ENCODE results near the gene NOS1AP. TPM values are rescaled to one million over a fixed set of nuclear protein-coding genes. Genes with fewer than 3 reads are reported as not detected.

NOS1AP gene
- total RNA-seq, 1 experiment from 2014 or later, result 2.6 TPM

DNA sequence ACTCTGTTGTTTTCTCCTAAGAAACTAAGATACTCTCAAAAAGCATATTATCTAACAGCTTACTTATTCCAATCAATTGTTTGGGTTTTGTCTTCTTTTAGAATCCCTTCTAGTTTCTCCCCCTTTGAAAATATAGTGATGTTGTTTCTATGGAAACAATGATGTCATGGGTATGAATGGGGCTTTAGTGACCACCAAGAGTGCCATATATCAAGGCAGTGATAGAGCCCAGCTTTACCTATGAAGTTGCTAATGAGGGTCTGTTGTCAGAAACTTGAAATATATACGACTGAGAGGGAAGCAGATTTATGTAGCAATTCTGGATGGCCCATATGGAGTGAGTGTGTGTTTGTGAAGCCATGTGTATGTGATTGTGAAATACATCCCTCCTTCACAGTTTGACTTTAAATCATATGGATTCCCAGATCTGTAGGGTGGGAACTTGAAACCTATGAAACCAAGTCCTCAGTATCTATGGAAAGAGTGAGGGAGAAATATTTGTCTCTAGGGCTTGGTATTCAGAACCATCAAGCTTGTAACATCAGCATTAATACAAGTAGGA is 190.5 kb downstream of the NOS1AP start:
- DNase-seq (no peak), ATAC-seq (no peak)
- no peak overlapping the region for H2AFZ ChIP-seq (ENCODE audit: low read length)
- H3K9me2 ChIP-seq (replicated peaks; ENCODE audit: low read length), result no peaks in the 10 kb centered on the region
- no peak overlapping the region for H3K9ac ChIP-seq (ENCODE audit: low read length)
- H3F3A ChIP-seq (ENCODE audit: low read length, unreplicated experiment), result no peaks in the 10 kb centered on the region
- no peaks in the 10 kb centered on the region for H3K27me3 ChIP-seq (ENCODE audit: low read length)
- ChIA-PET POLR2A (ENCODE audit: unreplicated experiment) (no interaction called here), CTCF (interaction anchor here (0.5 kb wide), 1 partner anchor 16 kb away, joined by 4 read pairs; no protein-coding TSS in a partner anchor)
- H3K4me3 ChIP-seq (ENCODE audit: low read length), result no peak overlapping the region
- H3K27ac ChIP-seq (ENCODE audit: low read length), result no peak overlapping the region
- TF ChIP-seq, protein P1, sequence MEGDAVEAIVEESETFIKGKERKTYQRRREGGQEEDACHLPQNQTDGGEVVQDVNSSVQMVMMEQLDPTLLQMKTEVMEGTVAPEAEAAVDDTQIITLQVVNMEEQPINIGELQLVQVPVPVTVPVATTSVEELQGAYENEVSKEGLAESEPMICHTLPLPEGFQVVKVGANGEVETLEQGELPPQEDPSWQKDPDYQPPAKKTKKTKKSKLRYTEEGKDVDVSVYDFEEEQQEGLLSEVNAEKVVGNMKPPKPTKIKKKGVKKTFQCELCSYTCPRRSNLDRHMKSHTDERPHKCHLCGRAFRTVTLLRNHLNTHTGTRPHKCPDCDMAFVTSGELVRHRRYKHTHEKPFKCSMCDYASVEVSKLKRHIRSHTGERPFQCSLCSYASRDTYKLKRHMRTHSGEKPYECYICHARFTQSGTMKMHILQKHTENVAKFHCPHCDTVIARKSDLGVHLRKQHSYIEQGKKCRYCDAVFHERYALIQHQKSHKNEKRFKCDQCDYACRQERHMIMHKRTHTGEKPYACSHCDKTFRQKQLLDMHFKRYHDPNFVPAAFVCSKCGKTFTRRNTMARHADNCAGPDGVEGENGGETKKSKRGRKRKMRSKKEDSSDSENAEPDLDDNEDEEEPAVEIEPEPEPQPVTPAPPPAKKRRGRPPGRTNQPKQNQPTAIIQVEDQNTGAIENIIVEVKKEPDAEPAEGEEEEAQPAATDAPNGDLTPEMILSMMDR (conservative IDR thresholded peaks at IDR 0.05; ENCODE audit: low read depth, low read length), result no peak
- TF ChIP-seq EZH2phosphoT487 (IDR thresholded peaks at IDR 0.05; ENCODE audit: borderline replicate concordance, low read length) (no peak), EZH2 (IDR thresholded peaks at IDR 0.05; ENCODE audit: low read length, unreplicated experiment) (no peak)
- no peaks in the 10 kb centered on the region for H4K20me1 ChIP-seq (ENCODE audit: low read length)
- no peaks in the 10 kb centered on the region for H3K4me1 ChIP-seq (ENCODE audit: insufficient read depth, low read length)
- intact Hi-C loops (cut with micrococcal nuclease), result no loop called here
- BruUV-seq (replicated peaks), result no TSS peak
- H3K36me3 ChIP-seq (ENCODE audit: low read depth, low read length), result no peaks in the 10 kb centered on the region
- H3K79me2 ChIP-seq (ENCODE audit: low read length), result no peaks in the 10 kb centered on the region
- H3K9me3 ChIP-seq (ENCODE audit: low read length), result no peaks in the 10 kb centered on the region
- H3K4me2 ChIP-seq (ENCODE audit: low read length), result no peak overlapping the region

DNA sequence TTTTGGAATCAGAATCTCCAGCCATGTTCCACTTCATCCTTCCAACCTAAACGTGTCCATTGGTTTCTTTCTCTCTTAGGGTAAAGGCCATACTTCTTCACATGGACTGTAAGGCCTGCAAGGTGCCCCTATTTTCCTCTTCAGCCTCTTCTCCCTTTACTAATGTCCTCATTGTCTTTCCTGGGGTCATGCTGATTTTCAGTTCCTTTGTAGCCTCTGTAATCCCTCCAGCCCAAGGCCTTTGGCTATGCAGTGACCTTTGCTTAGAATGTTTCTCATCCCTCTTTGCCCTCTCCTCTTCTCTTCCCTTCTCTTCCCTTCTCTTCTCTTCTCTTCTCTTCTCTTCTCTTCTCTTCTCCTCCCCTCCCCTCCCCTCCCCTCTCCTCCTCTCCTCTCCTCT is 194.6 kb downstream of the NOS1AP start:
- Histone ChIP-seq H3F3A (ENCODE audit: low read length, unreplicated experiment) (no peaks in the 10 kb centered on the region), H3K36me3 (ENCODE audit: low read depth, low read length) (no peaks in the 10 kb centered on the region), H3K9me2 (replicated peaks; ENCODE audit: low read length) (no peaks in the 10 kb centered on the region), H3K27ac (ENCODE audit: low read length) (no peak overlapping the region), H2AFZ (ENCODE audit: low read length) (no peak overlapping the region), H3K4me3 (ENCODE audit: low read length) (no peak overlapping the region), H3K9me3 (ENCODE audit: low read length) (no peaks in the 10 kb centered on the region), H3K4me1 (ENCODE audit: insufficient read depth, low read length) (no peaks in the 10 kb centered on the region), H3K79me2 (ENCODE audit: low read length) (no peaks in the 10 kb centered on the region), H3K4me2 (ENCODE audit: low read length) (no peak overlapping the region), H3K9ac (ENCODE audit: low read length) (no peak overlapping the region), H4K20me1 (ENCODE audit: low read length) (no peaks in the 10 kb centered on the region), H3K27me3 (ENCODE audit: low read length) (no peaks in the 10 kb centered on the region)
- BruUV-seq (replicated peaks), result no TSS peak
- POLR2A ChIA-PET (ENCODE audit: unreplicated experiment), result no interaction called here
- DNase-seq, result no peak
- intact Hi-C loops (cut with micrococcal nuclease), result no loop called here
- CTCF ChIA-PET, result no interaction called here
- TF ChIP-seq EZH2 (IDR thresholded peaks at IDR 0.05; ENCODE audit: low read length, unreplicated experiment) (no peak), EZH2phosphoT487 (IDR thresholded peaks at IDR 0.05; ENCODE audit: borderline replicate concordance, low read length) (no peak)
- TF ChIP-seq, protein P1 (conservative IDR thresholded peaks at IDR 0.05; ENCODE audit: low read depth, low read length), result no peak
- no peak for ATAC-seq

DNA sequence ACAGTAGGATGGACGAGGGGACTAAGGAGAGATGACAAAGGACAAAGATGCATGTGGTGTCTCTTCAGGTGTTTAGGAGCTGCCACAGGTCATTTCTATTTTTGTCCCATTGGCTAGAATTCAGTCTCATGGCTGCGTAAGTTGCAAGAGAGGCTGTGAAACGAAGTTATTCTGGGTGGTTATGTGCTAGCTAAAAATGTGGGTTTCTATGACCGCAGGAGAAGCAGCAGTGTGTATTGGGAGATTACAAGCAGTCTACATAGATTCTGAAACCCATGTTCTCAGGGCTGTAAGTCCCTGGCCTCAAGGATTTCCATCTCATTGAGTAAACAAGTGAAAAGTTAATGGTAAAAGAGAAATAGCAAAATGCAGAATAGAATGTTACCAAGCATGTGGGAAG is 196.5 kb downstream of the NOS1AP start:
- no peak overlapping the region for H3K9ac ChIP-seq (ENCODE audit: low read length)
- no TSS peak for BruUV-seq (replicated peaks)
- no peak for TF ChIP-seq EZH2 (IDR thresholded peaks at IDR 0.05; ENCODE audit: low read length, unreplicated experiment)
- no peak for TF ChIP-seq EZH2phosphoT487 (IDR thresholded peaks at IDR 0.05; ENCODE audit: borderline replicate concordance, low read length)
- TF ChIP-seq, protein P1 (conservative IDR thresholded peaks at IDR 0.05; ENCODE audit: low read depth, low read length), result no peak
- POLR2A ChIA-PET (ENCODE audit: unreplicated experiment), result no interaction called here
- H3K9me3 ChIP-seq (ENCODE audit: low read length), result no peaks in the 10 kb centered on the region
- no peak overlapping the region for H3K4me3 ChIP-seq (ENCODE audit: low read length)
- H4K20me1 ChIP-seq (ENCODE audit: low read length), result no peaks in the 10 kb centered on the region
- no peaks in the 10 kb centered on the region for H3K79me2 ChIP-seq (ENCODE audit: low read length)
- ATAC-seq (no peak), DNase-seq (no peak)
- no peak overlapping the region for H3K27ac ChIP-seq (ENCODE audit: low read length)
- H3K36me3 ChIP-seq (ENCODE audit: low read depth, low read length), result no peaks in the 10 kb centered on the region
- intact Hi-C loops (cut with micrococcal nuclease), result no loop called here
- CTCF ChIA-PET, result no interaction called here
- no peaks in the 10 kb centered on the region for H3F3A ChIP-seq (ENCODE audit: low read length, unreplicated experiment)
- H3K27me3 ChIP-seq (ENCODE audit: low read length), result no peaks in the 10 kb centered on the region
- no peak overlapping the region for H3K4me2 ChIP-seq (ENCODE audit: low read length)
- no peaks in the 10 kb centered on the region for H3K9me2 ChIP-seq (replicated peaks; ENCODE audit: low read length)
- H2AFZ ChIP-seq (ENCODE audit: low read length), result no peak overlapping the region
- H3K4me1 ChIP-seq (ENCODE audit: insufficient read depth, low read length), result no peaks in the 10 kb centered on the region
